Skeletal muscle cell (primary cell): Measurements from ENCODE around the gene PIGL.
A peak's percentile ranks its signal among the peaks of the same experiment; 100 is the strongest.
"Not testable (repeated sequence)": the region's sequence is repeated elsewhere in the genome, so short reads cannot be mapped to it uniquely, and the experiment has no call there.

ENCODE experiments used
- DNase-seq: peaks from one replicate; pipeline ENCODE4 v3.0.0-alpha.2; 2010; ENCODE audit warnings: low read depth
- H3K4me3 ChIP-seq: 2 replicates; pipeline ENCODE4 v1.5.1; 2011; ENCODE audit warnings: low read depth, mild to moderate bottlenecking, control low read depth, low read length, moderate library complexity

The PIGL gene

DNA sequence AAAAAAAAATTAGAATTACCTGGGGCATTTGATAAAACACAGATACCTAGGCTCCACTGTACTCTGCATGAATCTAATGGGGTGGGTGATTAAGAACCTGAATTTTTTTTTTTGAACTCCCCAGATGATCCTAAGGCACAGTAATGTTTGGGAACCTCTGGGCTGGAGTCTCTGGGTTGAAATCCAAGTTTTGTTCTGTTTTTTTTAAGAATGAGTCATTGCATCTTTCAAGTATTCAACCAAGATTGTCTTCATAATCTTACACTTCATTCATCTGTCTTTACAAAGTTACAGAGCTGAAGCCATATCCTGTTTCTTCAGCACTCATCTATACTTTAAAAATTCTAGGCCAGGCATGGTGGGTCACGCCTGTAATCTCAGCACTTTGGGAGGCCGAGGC is 52.6 kb downstream of the PIGL start:
- no peak for DNase-seq
- no peak overlapping the region for H3K4me3 ChIP-seq

DNA sequence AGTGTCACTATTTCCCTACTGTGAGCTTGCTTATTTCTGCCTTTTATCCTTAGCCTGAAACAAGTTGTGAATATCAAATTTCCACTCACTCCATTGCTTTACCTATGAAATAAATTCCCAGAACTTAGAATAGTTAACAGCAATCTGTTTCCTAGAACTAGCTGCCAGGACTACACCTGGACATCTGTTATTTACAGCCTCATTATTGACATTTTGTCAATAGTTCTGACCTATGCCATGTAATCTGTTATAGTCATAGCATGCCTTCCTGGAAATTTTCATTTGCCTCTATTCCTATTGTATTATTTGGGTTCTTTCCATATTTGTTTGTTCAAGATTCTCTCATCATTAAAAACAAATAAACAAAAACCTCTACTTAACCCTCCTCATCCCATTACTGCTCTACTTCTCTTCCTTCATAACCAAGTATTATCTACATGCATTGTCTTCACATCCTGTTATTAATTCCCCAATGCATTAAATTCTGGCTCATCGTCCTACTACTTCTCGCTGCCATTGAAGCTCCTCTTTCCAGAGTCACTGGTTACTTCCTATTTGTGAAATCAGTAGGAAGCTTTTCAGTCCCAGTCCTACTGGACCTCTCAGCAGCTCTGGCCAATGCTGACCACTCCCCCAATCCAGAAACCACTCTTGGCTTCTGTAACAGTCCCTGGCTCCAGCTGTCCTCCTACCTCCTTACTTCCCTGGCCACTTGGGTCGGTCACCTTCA is 55.3 kb downstream of the PIGL start:
- H3K4me3 ChIP-seq: no peak overlapping the region
- no peak for DNase-seq

DNA sequence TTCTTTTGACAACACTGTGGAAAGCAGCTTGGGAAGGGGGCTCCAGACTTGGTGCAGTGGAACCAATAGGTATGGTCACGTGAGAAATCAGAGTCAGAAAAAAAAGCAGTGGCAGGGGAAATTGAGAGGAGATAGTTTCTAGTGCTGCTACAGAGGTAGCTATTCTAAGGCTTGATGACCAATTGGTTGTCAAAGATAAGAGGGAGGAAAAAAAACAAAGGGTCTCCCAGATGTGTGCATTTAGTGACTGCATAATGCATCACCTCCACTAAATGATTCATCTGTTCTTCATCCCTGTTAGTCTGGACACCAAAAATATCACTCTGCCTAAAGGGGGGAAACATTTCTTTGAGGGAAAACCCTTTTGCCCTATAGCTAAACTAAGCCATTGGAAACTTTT is 56.5 kb downstream of the PIGL start:
- no peak for DNase-seq
- no peak overlapping the region for H3K4me3 ChIP-seq

DNA sequence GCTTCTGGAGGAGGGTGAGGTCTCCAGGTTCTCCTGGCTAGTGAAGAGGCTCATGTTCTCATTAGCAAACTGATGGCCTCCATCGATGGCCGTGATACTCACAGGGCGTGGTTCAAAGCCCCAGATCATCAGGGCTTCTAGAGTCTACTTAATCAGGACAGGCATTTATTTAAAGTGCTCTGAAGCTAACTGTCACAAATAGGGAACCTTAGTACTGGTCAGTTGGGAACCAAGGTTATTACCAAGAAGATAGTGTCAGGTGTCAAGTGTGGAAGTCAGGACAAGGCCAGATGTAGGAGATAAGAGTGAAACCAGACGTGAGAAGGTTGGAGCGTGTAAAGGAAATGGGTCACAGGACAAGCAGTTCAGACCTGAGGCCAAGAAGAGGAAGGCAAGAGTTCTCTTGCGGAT is 56.9 kb downstream of the PIGL start:
- no peak overlapping the region for H3K4me3 ChIP-seq
- no peak for DNase-seq

DNA sequence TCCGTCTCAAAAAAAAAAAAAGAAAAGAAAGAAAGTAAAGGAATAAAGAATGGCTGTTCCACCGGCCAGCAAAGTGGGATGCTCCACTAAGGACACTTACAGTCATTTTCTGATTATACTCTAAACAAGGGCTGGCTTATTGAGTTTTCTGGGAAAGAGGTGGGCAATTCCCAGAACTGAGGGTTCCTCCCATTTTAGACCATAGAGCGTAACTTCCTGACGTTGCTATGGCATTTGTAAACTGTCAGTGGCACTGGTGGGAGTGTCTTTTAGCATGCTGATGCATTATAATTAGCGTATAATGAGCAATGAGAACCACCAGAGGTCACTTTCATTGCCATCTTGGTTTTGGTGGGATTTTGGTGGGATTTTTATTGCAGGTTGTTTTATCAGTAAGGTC is 58.0 kb downstream of the PIGL start:
- no peak overlapping the region for H3K4me3 ChIP-seq
- no peak for DNase-seq

DNA sequence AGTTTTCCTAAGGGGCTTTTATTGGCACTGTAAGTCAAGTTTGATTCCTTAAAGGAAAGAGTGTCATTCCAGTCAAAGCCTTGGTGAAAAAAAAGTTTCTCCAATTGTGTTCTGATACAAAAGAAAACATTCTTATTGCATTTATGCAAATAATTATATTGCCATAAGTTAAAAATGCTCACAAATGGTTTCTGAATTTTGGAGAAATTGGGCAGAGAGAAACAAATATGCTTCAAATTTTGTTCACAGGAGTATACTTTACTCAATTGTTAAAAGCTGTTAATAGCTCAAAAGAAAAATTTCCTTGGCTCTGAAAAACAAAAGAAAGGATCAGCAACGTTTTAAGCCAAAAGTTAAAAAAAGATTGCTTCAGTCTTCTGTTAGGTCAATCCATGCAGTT is 60.2 kb downstream of the PIGL start:
- no peak overlapping the region for H3K4me3 ChIP-seq
- DNase-seq: no peak

DNA sequence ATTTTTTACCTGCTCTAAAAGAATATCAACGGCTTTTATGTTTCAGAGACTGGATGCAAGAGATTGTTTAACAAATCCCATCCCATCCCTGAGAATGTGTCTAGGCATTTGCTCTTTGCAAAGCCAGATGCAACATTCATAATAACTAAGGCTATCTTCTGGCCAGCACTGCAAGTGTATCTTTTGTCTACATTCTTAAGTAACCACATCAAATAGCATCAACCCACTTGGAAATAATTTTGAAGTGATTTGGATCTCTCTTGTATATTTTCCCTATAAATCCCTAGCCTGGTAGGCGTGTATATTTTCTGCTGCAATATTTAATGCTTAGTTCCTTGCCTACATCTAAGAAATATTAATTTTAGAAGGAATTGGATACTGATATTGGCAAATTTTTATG is 64.3 kb downstream of the PIGL start:
- DNase-seq: peak; percentile 35
- no peak overlapping the region for H3K4me3 ChIP-seq

DNA sequence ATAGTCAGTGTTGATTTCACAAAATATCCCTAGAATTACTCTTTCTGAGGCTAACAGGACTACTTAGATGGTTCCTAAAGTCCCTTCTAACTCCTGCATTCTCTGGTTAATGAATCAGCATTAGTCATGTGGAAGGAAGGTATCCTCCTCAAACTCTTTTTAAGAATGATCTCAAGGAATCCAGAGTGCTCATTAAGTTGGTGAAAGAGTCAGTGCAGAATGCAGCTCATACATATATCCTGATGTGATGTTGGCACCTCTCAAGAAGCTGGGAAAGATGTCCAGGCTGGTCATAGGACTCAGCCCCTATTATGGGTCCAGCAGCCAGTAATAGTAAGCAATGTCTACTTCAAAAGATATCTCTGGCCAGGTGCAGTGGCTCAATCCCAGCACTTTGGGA is 65.5 kb downstream of the PIGL start:
- H3K4me3 ChIP-seq: no peak overlapping the region
- DNase-seq: peak; percentile 63

DNA sequence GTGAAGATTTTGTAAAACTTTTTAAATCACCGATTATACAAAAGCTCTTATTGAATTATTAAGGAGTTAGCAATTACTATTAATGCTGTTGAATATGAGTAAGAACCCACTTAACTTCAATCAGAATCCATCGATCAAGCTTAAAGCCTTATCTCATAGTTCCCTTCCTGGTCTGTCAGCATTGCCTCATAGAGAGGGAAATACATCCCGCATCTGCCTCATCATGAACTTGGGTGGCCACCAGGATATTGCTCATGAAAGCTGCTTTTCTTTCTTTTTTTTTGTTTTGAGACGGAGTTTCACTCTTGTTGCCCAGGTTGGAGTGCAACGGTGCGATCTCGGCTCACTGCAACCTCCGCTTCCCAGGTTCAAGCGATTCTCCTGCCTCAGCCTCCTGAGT is 66.7 kb downstream of the PIGL start:
- DNase-seq: peak; percentile 45
- H3K4me3 ChIP-seq: no peak overlapping the region

DNA sequence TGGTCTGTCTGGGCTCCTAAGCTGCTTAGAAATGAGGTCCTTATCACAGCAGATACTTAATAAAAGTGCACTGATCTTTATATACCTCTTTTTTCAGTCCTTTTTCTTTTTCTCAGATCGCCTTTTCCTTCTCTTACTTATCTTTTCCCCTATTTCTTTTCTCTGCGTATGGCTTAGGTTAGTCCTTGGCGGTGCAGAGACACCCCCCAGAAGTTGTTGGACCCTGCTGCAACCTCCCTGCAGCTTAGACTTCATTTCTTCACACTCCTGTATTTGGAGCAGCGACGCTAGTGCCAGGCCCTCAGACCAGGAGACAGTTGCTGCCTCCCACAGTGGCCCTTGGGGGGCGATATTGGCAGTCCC is 68.6 kb downstream of the PIGL start:
- H3K4me3 ChIP-seq: peak overlapping the region; percentile 20
- no peak for DNase-seq

DNA sequence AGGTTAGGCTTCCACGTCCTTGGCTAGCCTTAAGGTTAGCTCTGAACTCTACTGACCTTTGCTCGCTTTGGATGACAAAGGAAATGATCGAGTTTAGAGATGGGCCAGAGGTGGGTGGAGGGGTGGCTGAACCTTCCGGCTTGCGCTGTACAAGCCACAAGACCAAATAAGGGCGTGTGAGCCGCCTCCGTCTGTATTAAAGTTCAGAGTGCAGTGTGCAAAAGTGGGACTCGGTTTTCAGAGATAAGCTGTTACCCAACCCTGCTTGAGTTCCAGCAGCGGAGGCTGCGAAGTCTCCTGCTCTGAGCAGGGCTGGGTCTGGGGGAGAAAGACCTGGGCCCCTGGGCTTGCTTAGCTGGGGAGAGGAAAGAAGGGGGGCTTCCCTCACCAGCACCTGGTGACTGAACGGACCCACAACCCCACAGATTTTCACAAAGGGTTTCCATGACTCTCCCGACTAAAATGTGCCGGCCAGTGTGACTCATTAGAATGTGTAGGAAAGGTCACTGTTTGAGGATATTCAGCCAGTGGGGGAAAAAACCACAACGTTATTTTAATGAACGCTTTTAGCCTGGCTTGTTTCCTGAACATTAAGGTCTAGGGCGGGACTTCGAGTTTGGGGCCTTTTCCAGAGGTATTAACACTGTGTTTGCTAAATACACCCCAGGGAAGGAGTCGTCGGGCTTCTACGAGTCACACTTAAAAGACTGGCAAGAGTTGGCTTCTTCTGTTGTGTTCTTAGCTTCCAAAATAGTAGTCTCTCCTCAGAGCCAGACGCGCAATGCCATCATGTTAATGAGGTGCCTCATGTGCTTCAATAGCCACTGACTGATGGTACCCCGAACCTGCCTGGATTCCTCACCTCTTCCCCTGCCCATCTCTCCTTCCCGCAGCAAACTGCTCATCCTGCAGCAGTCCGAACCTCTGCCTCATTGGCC is 69.3 kb downstream of the PIGL start:
- peak; percentile 91 for DNase-seq
- H3K4me3 ChIP-seq: peak overlapping the region; percentile 32

DNA sequence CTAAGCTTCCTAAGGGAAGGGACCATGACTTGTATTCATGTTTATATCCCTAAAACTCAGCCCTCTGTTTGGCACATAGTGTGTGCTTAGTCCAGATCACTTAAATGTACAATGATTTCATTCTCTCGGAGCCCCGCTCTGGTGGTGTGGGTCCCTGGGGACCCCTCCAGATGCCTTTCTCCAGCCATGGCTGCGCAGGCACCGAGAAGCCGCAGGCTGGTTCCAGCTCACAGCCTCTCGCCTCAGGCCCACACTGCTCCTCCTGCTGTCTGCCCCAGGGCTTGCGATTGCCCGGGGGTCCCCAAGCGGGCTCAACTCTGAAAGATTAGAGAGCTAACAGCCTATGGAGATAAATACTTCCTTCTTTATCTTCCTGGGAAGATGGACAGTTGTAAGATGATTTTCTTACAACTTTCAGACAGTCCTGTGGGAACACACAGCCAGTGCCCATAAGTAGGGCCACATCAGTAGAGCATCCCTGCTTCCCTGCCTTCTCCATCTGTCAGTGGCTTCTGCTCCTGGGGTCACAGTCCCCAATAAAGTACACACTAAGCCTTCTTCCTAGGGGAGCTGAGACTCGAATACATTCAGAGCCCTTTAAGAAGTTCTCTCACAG is 70.0 kb downstream of the PIGL start:
- peak overlapping the region; percentile 11 for H3K4me3 ChIP-seq
- peak; percentile 20 for DNase-seq

DNA sequence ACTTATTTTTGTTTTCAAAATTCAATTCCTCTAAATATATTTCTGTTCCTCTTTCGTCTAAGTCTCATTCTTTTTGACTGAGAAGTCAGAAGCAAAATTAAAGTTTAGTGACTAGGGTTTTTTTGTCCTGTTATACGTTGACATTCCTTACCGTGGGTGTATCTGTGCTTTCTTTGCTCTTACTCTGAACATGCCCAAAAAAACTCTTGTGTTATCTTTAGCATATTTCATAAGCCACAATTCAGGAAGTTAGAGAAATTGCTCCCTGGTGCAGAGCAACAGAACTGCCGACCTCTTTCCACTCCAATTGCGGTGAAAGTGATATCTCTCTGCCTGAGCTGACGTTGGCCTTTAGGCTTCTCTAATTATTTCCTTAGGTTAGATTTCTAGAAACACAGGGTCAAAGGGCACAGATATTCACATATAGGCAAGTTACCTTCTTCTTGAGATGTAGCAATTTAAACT is 70.6 kb downstream of the PIGL start:
- DNase-seq: peak; percentile 43
- H3K4me3 ChIP-seq: no peak overlapping the region

DNA sequence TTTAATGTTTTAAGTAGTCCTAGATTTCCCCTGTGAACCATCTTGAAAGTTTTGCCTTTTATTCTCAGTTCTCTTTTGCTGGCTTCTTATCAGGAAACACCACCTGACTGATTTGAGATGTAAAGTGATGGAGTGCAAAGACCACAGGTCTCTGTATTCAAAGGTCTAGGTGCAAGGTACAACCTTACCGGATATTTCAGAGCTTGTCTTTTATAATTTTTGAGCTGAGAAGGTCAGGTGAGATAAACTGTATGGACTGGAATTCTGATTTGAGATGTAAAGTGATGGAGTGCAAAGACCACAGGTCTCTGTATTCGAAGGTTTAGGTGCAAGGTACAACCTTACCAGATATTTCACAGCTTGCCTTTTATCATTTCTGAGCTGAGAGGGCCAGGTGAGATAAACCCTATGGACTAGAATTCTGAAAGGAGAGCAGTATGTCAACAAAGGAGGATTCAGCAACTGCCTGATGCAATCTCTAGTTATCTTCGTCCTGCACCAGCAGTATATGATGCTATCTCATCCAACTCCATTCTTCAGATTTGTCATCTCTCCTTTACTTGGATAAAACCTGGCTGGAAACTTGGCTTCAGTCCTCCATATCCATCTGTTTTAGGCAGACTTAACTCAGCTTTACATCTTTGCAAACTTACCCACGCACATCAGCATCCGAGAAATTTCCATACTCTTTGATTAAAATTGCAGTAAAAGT is 72.0 kb downstream of the PIGL start:
- DNase-seq: no peak

DNA sequence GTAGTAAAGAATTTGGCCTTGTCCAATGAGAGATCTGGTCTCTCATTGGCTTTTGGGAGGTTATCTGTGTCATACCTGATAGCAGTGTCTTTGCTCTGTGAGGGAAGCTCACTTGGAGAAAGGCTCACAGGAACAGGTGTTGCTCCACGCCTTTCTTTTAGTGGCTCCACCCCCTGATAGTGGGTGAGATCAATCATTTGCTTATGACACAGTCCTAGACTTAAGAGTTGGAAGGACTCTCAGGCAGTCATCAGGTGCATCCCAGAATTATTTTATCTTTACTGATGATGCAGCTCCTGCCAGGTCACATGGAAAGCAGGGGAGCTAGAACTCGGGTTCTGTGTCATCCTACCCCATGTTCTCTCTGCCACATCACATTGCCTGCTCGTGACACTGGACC is 76.9 kb downstream of the PIGL start:
- DNase-seq: no peak
- H3K4me3 ChIP-seq: no peak overlapping the region

More for the DNA sequence above, 72.0 kb downstream of the PIGL start:
- H3K4me3 ChIP-seq: no peak overlapping the region

DNA sequence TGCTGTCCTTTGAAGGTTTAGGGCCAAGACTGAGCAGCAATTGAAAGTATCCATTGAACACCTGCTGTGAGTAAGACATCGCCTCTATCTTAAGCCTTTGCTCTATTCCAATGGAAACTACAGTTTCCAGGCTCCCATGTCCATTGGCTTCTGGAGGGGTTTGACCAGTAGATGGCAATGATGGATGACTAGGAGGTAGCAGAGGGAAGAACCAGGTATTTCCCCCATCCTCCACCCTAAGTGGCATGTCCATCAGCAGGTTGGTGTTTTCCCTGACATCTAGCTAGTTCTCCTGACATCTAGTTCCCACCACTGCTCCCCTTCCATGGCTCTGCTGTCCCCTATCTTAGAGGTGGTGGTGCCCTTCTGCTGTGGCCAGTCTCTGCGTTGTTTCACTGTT is 77.5 kb downstream of the PIGL start:
- no peak overlapping the region for H3K4me3 ChIP-seq
- no peak for DNase-seq

DNA sequence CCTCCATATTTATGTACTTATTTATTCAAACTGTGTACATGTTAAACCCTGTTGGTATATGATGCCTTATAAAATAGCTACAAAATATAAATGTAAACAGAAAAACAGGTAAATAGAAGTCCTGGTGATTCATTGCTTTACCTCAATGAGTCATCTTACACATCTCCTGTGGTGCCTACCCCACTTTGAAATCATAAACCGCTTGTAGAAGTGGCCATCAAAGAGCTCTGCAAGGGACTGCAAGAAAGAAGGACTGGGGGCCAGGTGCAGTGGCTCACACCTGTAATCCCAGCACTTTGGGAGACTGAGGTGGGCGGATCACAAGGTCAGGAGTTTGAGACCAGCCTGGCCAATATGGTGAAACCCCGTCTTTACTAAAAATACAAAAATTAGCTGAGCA is 79.1 kb downstream of the PIGL start:
- H3K4me3 ChIP-seq, DNase-seq: not testable (repeated sequence)

DNA sequence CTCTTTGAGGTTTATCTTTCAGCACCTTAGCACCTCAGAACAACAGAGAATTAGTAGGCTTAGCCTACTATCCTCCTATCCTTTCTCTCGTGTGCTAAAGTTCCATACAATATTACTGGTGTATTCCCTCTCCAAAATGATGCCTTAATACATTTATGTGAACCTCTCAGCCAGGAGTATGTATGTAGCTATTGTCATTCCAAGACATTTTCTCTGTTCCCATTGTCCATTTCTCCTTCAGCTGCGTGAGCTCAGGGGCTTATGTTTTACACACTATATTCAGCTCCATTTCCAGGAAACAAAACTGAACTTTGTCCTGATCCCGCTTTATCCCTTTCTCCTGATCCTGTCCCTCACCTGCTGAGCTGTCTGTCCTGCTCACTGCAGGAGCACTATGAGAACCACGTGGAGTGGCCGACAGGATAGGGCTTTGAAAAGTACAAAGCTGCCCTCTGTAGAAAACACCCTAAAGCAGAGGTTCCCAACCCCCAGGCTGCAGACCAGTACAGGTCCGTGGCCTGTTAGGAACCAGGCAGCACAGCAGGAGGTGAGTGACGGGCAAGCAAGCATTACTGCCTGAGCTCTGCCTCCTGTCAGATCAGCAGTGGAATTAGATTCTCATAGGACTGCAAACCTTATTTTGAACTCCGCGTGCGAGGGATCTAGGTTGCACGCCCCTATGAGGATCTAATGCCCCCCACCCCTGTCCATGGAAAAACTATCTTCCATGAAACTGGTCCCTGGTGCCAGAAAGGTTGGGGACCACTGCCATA is 80.5 kb downstream of the PIGL start:
- no peak overlapping the region for H3K4me3 ChIP-seq
- DNase-seq: no peak

DNA sequence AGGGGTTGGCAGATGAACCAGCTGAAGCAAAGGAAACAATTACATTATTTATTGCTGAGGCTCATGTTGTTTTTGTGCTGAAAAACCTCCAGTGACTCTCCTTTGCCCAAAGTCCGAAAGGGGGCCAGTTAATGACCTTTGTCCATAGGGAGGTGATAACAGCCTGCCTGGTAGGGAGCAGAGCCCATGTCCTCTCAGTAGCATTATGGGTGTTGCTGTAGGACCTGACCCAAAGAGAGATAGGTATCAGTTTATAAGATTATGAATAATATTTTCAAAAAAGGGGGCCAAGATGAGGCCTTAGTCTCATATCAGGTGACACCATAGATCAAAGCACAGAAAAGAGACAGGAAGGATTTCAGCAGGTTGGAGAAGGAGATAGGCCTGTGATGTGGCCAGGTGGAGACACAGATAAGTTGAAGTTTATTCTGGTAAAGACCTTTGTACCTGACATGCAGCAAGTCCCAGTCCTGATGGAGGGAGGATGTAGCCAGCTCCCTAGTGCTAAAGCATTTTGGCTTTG is 81.2 kb downstream of the PIGL start:
- DNase-seq: no peak
- no peak overlapping the region for H3K4me3 ChIP-seq
